HepG2 (cell line): ENCODE measurements around the gene IQGAP2. TPM values are rescaled to one million over a fixed set of nuclear protein-coding genes. Genes with fewer than 3 reads are reported as not detected.

Experiments
- ATAC-seq: fragments of 200-7000 bp; cut with Tn5 transposase; 3 replicates; pipeline ENCODE4 v1.9.1; 2020; ENCODE audit warnings: mild to moderate bottlenecking, moderate library complexity
- BruUV-seq: library from RNA; stranded (reverse); fragments of 400-500 nt; replicated peaks from 2 replicates; lab custom pipeline; 2021; lab: Mats Ljungman, UMichigan
- CTCF ChIA-PET: fragments of 300-600 bp; formaldehyde crosslinking; extraction: SDS; loops from one replicate; lab custom pipeline; 2021; ENCODE audit warnings: low total read pairs, inconsistent platforms, low intra/inter-chr PET ratio; lab: Yijun Ruan, JAX
- POLR2A ChIA-PET: fragments of 350-600 bp; sonication (Branson Sonifier 250); formaldehyde crosslinking; loops from one replicate; lab custom pipeline; 2020; ENCODE audit warnings: antibody characterized with exemption, inconsistent platforms; lab: Yijun Ruan, JAX
- DNase-seq: peaks from one replicate; pipeline ENCODE4 v3.0.0-alpha.2; 2015; ENCODE audit warnings: low spot score
- FAIRE-seq: peaks from 3 replicates; lab custom pipeline; 2011; peaks lifted over from hg19 to GRCh38; lab: Jason Lieb, UNC
- H2AFZ ChIP-seq: one replicate; pipeline ENCODE4 v1.6.1; 2011; ENCODE audit warnings: low read length, inconsistent platforms
- H3K27ac ChIP-seq: fragments of 300-600 bp; 3 replicates; pipeline ENCODE4 v1.8.0; 2011; ENCODE audit warnings: mixed run types, mild to moderate bottlenecking, mixed read lengths, low read length, inconsistent platforms; ENCODE audit not compliant: insufficient read depth; ENCODE audit errors: extremely low read length
- H3K27me3 ChIP-seq, 2 experiments: fragments of 200-600 bp in 1 of 2; 2 replicates in 1 of 2; 3 replicates in 1 of 2; pipeline versions ENCODE4 v1.6.0 to v1.8.0; 2011; ENCODE audit warnings: low read length in 2 of 2, mild to moderate bottlenecking in 2 of 2, moderate library complexity in 2 of 2, inconsistent platforms in 1 of 2; ENCODE audit not compliant: insufficient read depth in 2 of 2, control insufficient read depth in 1 of 2
- H3K36me3 ChIP-seq, 2 experiments: fragments of 200-600 bp in 1 of 2; replicated peaks in 1 of 2; 2 replicates in 1 of 2; 3 replicates in 1 of 2; pipeline versions ENCODE4 v1.5.1 to v1.8.0; 2011; ENCODE audit warnings: low read length in 2 of 2, inconsistent platforms in 1 of 2; ENCODE audit not compliant: insufficient read depth in 2 of 2, control insufficient read depth in 1 of 2
- H3K4me1 ChIP-seq: 2 replicates; pipeline ENCODE4 v1.5.1; 2012; ENCODE audit warnings: low read length, inconsistent platforms; ENCODE audit not compliant: insufficient read depth
- H3K4me2 ChIP-seq: 2 replicates; pipeline ENCODE4 v1.6.0; 2011; ENCODE audit warnings: low read depth, low read length, inconsistent platforms
- H3K4me3 ChIP-seq, 3 experiments: fragments of 200-600 bp in 1 of 3; sonication (generic), shearing (Covaris generic) in 1 of 3; replicated peaks in 1 of 3; 2 replicates each; pipeline ENCODE4 v1.5.1; 2011 to 2016; ENCODE audit warnings: low read length in 3 of 3, inconsistent platforms in 2 of 3, low read depth in 2 of 3, mild to moderate bottlenecking in 2 of 3, control low read depth in 1 of 3, mixed read lengths in 1 of 3; ENCODE audit not compliant: insufficient read depth in 1 of 3
- H3K79me2 ChIP-seq: one replicate; pipeline ENCODE4 v1.6.1; 2011; ENCODE audit warnings: low read length, inconsistent platforms; ENCODE audit not compliant: insufficient read depth
- H3K9ac ChIP-seq: 2 replicates; pipeline ENCODE4 v1.6.0; 2011; ENCODE audit warnings: mild to moderate bottlenecking, low read depth, low read length, inconsistent platforms; ENCODE audit not compliant: insufficient read depth
- H3K9me3 ChIP-seq: 2 replicates; pipeline ENCODE4 v1.5.1; 2012; ENCODE audit warnings: mild to moderate bottlenecking, low read length
- H4K20me1 ChIP-seq: 2 replicates; pipeline ENCODE4 v1.6.0; 2011; ENCODE audit warnings: inconsistent platforms, mild to moderate bottlenecking, low read length, moderate library complexity; ENCODE audit not compliant: insufficient read depth
- FOXP1 ChIP-seq, 2 experiments: fragments of 450-650 bp in 1 of 2; IDR thresholded peaks; 2 replicates each; pipeline ENCODE4 v1.6.1; 2017 to 2018; ENCODE audit warnings: antibody characterized with exemption in 1 of 2
- GFI1 ChIP-seq: sonication (generic); formaldehyde crosslinking; IDR thresholded peaks from 2 replicates; pipeline ENCODE4 v1.5.0; 2020; ENCODE audit warnings: missing genetic modification reagents, mild to moderate bottlenecking, borderline replicate concordance
- HDAC2 ChIP-seq: sonication (generic); formaldehyde crosslinking; IDR thresholded peaks from 2 replicates; pipeline ENCODE4 v1.4.0; 2020; ENCODE audit warnings: missing genetic modification reagents
- HMG20A ChIP-seq: IDR thresholded peaks from 2 replicates; pipeline ENCODE4 v1.6.1; 2016; ENCODE audit warnings: borderline replicate concordance
- NFATC3 ChIP-seq: sonication (generic); formaldehyde crosslinking; IDR thresholded peaks from 2 replicates; pipeline ENCODE4 v1.5.1; 2020; ENCODE audit warnings: mild to moderate bottlenecking, missing genetic modification reagents
- RXRB ChIP-seq: IDR thresholded peaks from 2 replicates; pipeline ENCODE4 v1.6.1; 2016; ENCODE audit warnings: borderline replicate concordance, missing genetic modification reagents, missing compliant biosample characterization
- TGIF2 ChIP-seq: IDR thresholded peaks from 2 replicates; pipeline ENCODE4 v1.6.1; 2016; ENCODE audit warnings: control low read depth, missing compliant biosample characterization
- THAP9 ChIP-seq: sonication (generic); formaldehyde crosslinking; IDR thresholded peaks from 2 replicates; pipeline ENCODE4; 2020; ENCODE audit warnings: missing genetic modification reagents, mild to moderate bottlenecking, borderline replicate concordance
- ZNF20 ChIP-seq: sonication (generic); formaldehyde crosslinking; IDR thresholded peaks from 2 replicates; pipeline ENCODE4 v1.4.0; 2020; ENCODE audit warnings: mild to moderate bottlenecking, moderate library complexity, missing genetic modification reagents
- ZNF781 ChIP-seq: sonication (generic); formaldehyde crosslinking; IDR thresholded peaks from 2 replicates; pipeline ENCODE4 v1.5.1; 2020; ENCODE audit warnings: borderline replicate concordance, mild to moderate bottlenecking, missing genetic modification reagents; ENCODE audit errors: not compliant biosample characterization
- WGBS: methylation state at CpG from one replicate; pipeline ENCODE4 v1.1.6; 2017; ENCODE audit warnings: low lambda C conversion rate; 5-methylcytosine and 5-hydroxymethylcytosine counted together
- in situ Hi-C: cut with HindIII; loops from 2 replicates; pipeline ENCODE4 v1.10.0; 2017; ENCODE audit warnings: low pct_unique_long_range_greater_than_20kb; ENCODE audit not compliant: extremely low pct_ligation_motif_present
- intact Hi-C: fragments of 100-400 bp; cut with micrococcal nuclease; formaldehyde crosslinking; loops from one replicate; pipeline ENCODE4 v1.10.0; 2022; ENCODE audit not compliant: unreplicated experiment
- polyA plus RNA-seq, 8 experiments: library from polyadenylated mRNA; depleted of rRNA in 3 of 8; stranded (reverse) in 7 of 8; unstranded in 1 of 8; fragments of >200 nt; fragmentation: Illumina TruSeq in 4 of 8; extraction: Trizol in 4 of 8; gene quantifications; 2 replicates each; pipeline versions ENCODE4 v1.2.1 to v1.2.3, GENCODE V29; 2011 to 2016; ENCODE audit warnings: low read depth in 4 of 8, missing spikeins in 1 of 8, mixed read lengths in 1 of 8; ENCODE audit not compliant: insufficient read depth in 1 of 8
- total RNA-seq, 5 experiments: library from RNA; depleted of rRNA; stranded (reverse); fragments of >200 nt; fragmentation: Illumina TruSeq; extraction: Trizol; gene quantifications; 2 replicates each; pipeline ENCODE4 v1.2.3, GENCODE V29; 2016; ENCODE audit warnings: low read depth in 1 of 5

The IQGAP2 gene
- total and polyA plus RNA-seq, 2 of the 13 experiments (the other 11 are each of a cell fraction or from before 2014, with no cell fraction given) = 35.2 to 83.3 TPM

- Histone ChIP-seq H2AFZ (no peak overlapping the region), H3K4me1 (no peaks in the 10 kb centered on the region), H3K27ac (no peak overlapping the region), H3K79me2 (no peaks in the 10 kb centered on the region), H3K4me2 (no peak overlapping the region), H3K27me3 (no peaks in the 10 kb centered on the region), H3K9ac (no peak overlapping the region), H3K36me3 (peaks cover 12 to 27% of the 10 kb centered on the region in 2 experiments), H4K20me1 (no peaks in the 10 kb centered on the region), H3K4me3 (no peak overlapping the region), H3K9me3 (no peaks in the 10 kb centered on the region)
- ChIA-PET POLR2A (no interaction called here), CTCF (no interaction called here)
- DNase-seq (no peak), FAIRE-seq (no peak), ATAC-seq (no peak)
- in situ Hi-C loops (no loop called here), intact Hi-C loops (no loop called here)
- WGBS = 76% methylated on average over 5 of the region's 5 CpGs
- no TSS peak for BruUV-seq
- no peak for TF ChIP-seq NFATC3 (CRISPR knock-in tag)
- no peak for TF ChIP-seq RXRB
- TF ChIP-seq HDAC2 (CRISPR knock-in tag) = no peak
- TF ChIP-seq GFI1 (CRISPR knock-in tag) = no peak
- TF ChIP-seq ZNF20 (CRISPR knock-in tag) = no peak
- no peak for TF ChIP-seq FOXP1 (IDR thresholded peaks at IDR 0.05)
- TF ChIP-seq FOXP1 (CRISPR knock-in tag; IDR thresholded peaks at IDR 0.05) = no peak
- no peak for TF ChIP-seq THAP9 (CRISPR knock-in tag)
- no peak for TF ChIP-seq TGIF2 (CRISPR knock-in tag)
- no peak for TF ChIP-seq ZNF781 (CRISPR knock-in tag)
- TF ChIP-seq HMG20A (CRISPR knock-in tag) = no peak
Observed at GRCh38 chr5:76612942-76613341, 209.9 kb downstream of the IQGAP2 start.
